Stimulated activated CD4-positive, alpha-beta T cell treated with anti-CD3 and anti-CD28 coated beads, Interleukin-4, amount 100 ng/mL, for 48 hours (primary cell): ENCODE results near the gene ATXN1.

Source experiments
- DNase-seq, 2 donors: peaks; one replicate each; pipeline ENCODE4 v3.0.0-alpha.2; 2020; ENCODE audit warnings: low read depth in 2 of 2

ATXN1 gene

GRCh38 chr6:16332175-16332542 is 429.1 kb downstream of the ATXN1 start:
- DNase-seq: peak; percentile 73 to 76

- DNase-seq: peak; percentile 51 to 56
Observed at GRCh38 chr6:16331384-16332174, 429.7 kb downstream of the ATXN1 start.

GRCh38 chr6:16329233-16329632 is 432.0 kb downstream of the ATXN1 start:
- DNase-seq: no peak

- DNase-seq: no peak
Observed at GRCh38 chr6:16327777-16328325, 433.4 kb downstream of the ATXN1 start.

- no peak for DNase-seq
Observed at GRCh38 chr6:16326971-16327776, 434.1 kb downstream of the ATXN1 start.

- no peak for DNase-seq
Observed at GRCh38 chr6:16326531-16326930, 434.7 kb downstream of the ATXN1 start.

GRCh38 chr6:16324606-16325225 is 436.5 kb downstream of the ATXN1 start:
- DNase-seq: no peak

GRCh38 chr6:16324184-16324583 is 437.1 kb downstream of the ATXN1 start:
- DNase-seq: no peak

- DNase-seq: peak; percentile 52 to 65
Observed at GRCh38 chr6:16322666-16323312, 438.5 kb downstream of the ATXN1 start.

GRCh38 chr6:16321826-16322225 is 439.4 kb downstream of the ATXN1 start:
- no peak for DNase-seq

- DNase-seq: no peak
Observed at GRCh38 chr6:16321341-16321710, 439.9 kb downstream of the ATXN1 start.

- no peak for DNase-seq
Observed at GRCh38 chr6:16320533-16321340, 440.5 kb downstream of the ATXN1 start.

GRCh38 chr6:16319813-16320532 is 441.3 kb downstream of the ATXN1 start:
- DNase-seq: peak; percentile 35 to 52

GRCh38 chr6:16318953-16319720 is 442.1 kb downstream of the ATXN1 start:
- DNase-seq: no peak

GRCh38 chr6:16318538-16318937 is 442.7 kb downstream of the ATXN1 start:
- peak in 1 of 2 donors; percentile 45 for DNase-seq

- DNase-seq: no peak
Observed at GRCh38 chr6:16316741-16317251, 444.5 kb downstream of the ATXN1 start.

GRCh38 chr6:16314296-16314695 is 447.0 kb downstream of the ATXN1 start:
- no peak for DNase-seq

GRCh38 chr6:16313732-16314131 is 447.5 kb downstream of the ATXN1 start:
- DNase-seq: no peak

- no peak for DNase-seq
Observed at GRCh38 chr6:16311763-16312162, 449.5 kb downstream of the ATXN1 start.
